Panc1 (cell line): ENCODE measurements around the gene BRI3BP. TPM values are rescaled to one million over a fixed set of nuclear protein-coding genes. Genes with fewer than 3 reads are reported as not detected.

Source experiments
- ATAC-seq: fragments of 200-7000 bp; cut with Tn5 transposase; 2 replicates; pipeline ENCODE4 v1.9.1; 2020; ENCODE audit warnings: mild to moderate bottlenecking, moderate library complexity
- BruUV-seq: library from RNA; stranded (reverse); fragments of 400-500 nt; replicated peaks from 2 replicates; lab custom pipeline; 2021; lab: Mats Ljungman, UMichigan
- CTCF ChIA-PET: fragments of 300-600 bp; sonication (Branson Sonifier 250); formaldehyde crosslinking; loops from one replicate; lab custom pipeline; 2022; ENCODE audit warnings: antibody characterized with exemption; lab: Charles Lee
- POLR2A ChIA-PET: fragments of 300-600 bp; sonication (Branson Sonifier 250); formaldehyde crosslinking; loops from one replicate; lab custom pipeline; 2022; ENCODE audit warnings: antibody characterized with exemption; lab: Charles Lee
- DNase-seq: peaks from one replicate; pipeline ENCODE4 v3.0.0-alpha.2; 2010; ENCODE audit warnings: low read depth, low spot score
- H3K27ac ChIP-seq: 2 replicates; pipeline ENCODE4 v1.5.1; 2011; ENCODE audit warnings: mild to moderate bottlenecking, low read length, inconsistent platforms
- H3K27me3 ChIP-seq: fragments of 200-500 bp; sonication (Bioruptor generic); 2 replicates; pipeline ENCODE4 v1.6.0; 2014; ENCODE audit warnings: low read length, inconsistent platforms; ENCODE audit not compliant: control insufficient read depth, insufficient read depth
- H3K36me3 ChIP-seq: fragments of 200-500 bp; sonication (Bioruptor generic); 2 replicates; pipeline ENCODE4 v1.5.1; 2014; ENCODE audit warnings: inconsistent platforms, mild to moderate bottlenecking, low read length, moderate library complexity; ENCODE audit not compliant: control insufficient read depth, insufficient read depth
- H3K4me1 ChIP-seq: 2 replicates; pipeline ENCODE4 v1.5.1; 2011; ENCODE audit warnings: inconsistent platforms, mild to moderate bottlenecking, low read length, moderate library complexity; ENCODE audit not compliant: control insufficient read depth, insufficient read depth
- H3K4me3 ChIP-seq, 2 experiments: 2 replicates each; pipeline ENCODE4 v1.5.1; 2011 to 2012; ENCODE audit warnings: low read depth in 2 of 2, low read length in 2 of 2, mild to moderate bottlenecking in 2 of 2, inconsistent platforms in 1 of 2, moderate library complexity in 1 of 2
- H3K9me3 ChIP-seq: fragments of 200-500 bp; sonication (Bioruptor generic); 2 replicates; pipeline ENCODE4 v1.5.1; 2014; ENCODE audit warnings: low read depth, mild to moderate bottlenecking, inconsistent platforms, low read length, moderate library complexity; ENCODE audit not compliant: control insufficient read depth, insufficient read depth
- POLR2AphosphoS5 ChIP-seq: IDR thresholded peaks from 2 replicates; pipeline ENCODE4 v1.6.1; 2012; ENCODE audit warnings: mild to moderate bottlenecking, low read depth, low read length, moderate library complexity
- REST ChIP-seq, 2 experiments: IDR thresholded peaks; 2 replicates each; pipeline ENCODE4 v1.6.1; 2011 to 2012; ENCODE audit warnings: low read depth in 2 of 2, control low read depth in 1 of 2, low read length in 1 of 2, mild to moderate bottlenecking in 1 of 2, moderate library complexity in 1 of 2; ENCODE audit not compliant: insufficient read depth in 1 of 2
- SIN3A ChIP-seq: IDR thresholded peaks from 2 replicates; pipeline ENCODE4 v1.6.1; 2012; ENCODE audit warnings: low read depth, mild to moderate bottlenecking, low read length, moderate library complexity, borderline replicate concordance; ENCODE audit not compliant: insufficient read depth
- TCF7L2 ChIP-seq: IDR thresholded peaks from 2 replicates; pipeline ENCODE4 v1.6.1; 2011; ENCODE audit warnings: mild to moderate bottlenecking, low read depth, low read length, inconsistent platforms
- in situ Hi-C: cut with HindIII; loops from 2 replicates; pipeline ENCODE4 v1.10.0; 2016; ENCODE audit warnings: low sequenced_read_pairs, low pct_unique_long_range_greater_than_20kb
- intact Hi-C: fragments of 100-400 bp; cut with micrococcal nuclease; formaldehyde crosslinking; loops from one replicate; pipeline ENCODE4 v1.10.0; 2022; ENCODE audit not compliant: unreplicated experiment
- total RNA-seq: library from RNA; stranded (reverse); gene quantifications from one replicate; pipeline ENCODE4 v1.2.1, GENCODE V29; 2021; ENCODE audit not compliant: unreplicated experiment
- TF ChIP-seq, protein P1 (sequence below): fragments of 450-650 bp; IDR thresholded peaks from 2 replicates; pipeline ENCODE4 v1.5.1; 2017; ENCODE audit warnings: mild to moderate bottlenecking

Gene BRI3BP
- total RNA-seq, 1 experiment from 2014 or later: 35.1 TPM

GRCh38 chr12:125001636-125002035, 8.2 kb downstream of the BRI3BP start:
- intact Hi-C loops: no loop called here
- in situ Hi-C loops: no loop called here
- H3K36me3 ChIP-seq: no peaks in the 10 kb centered on the region

GRCh38 chr12:125003021-125003420, 9.6 kb downstream of the BRI3BP start:
- ATAC-seq: no peak
- in situ Hi-C loops: no loop called here
- BruUV-seq: no TSS peak
- TF ChIP-seq REST (IDR thresholded peaks at IDR 0.05; ENCODE audit: insufficient read depth in 1 of 2, low read depth in 2 of 2, low read length in 1 of 2) (no peak), TCF7L2 (no peak), SIN3A (no peak), POLR2AphosphoS5 (no peak)
- TF ChIP-seq, protein P1, sequence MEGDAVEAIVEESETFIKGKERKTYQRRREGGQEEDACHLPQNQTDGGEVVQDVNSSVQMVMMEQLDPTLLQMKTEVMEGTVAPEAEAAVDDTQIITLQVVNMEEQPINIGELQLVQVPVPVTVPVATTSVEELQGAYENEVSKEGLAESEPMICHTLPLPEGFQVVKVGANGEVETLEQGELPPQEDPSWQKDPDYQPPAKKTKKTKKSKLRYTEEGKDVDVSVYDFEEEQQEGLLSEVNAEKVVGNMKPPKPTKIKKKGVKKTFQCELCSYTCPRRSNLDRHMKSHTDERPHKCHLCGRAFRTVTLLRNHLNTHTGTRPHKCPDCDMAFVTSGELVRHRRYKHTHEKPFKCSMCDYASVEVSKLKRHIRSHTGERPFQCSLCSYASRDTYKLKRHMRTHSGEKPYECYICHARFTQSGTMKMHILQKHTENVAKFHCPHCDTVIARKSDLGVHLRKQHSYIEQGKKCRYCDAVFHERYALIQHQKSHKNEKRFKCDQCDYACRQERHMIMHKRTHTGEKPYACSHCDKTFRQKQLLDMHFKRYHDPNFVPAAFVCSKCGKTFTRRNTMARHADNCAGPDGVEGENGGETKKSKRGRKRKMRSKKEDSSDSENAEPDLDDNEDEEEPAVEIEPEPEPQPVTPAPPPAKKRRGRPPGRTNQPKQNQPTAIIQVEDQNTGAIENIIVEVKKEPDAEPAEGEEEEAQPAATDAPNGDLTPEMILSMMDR: no peak
- Histone ChIP-seq H3K27ac (no peak overlapping the region), H3K27me3 (no peaks in the 10 kb centered on the region), H3K4me1 (no peaks in the 10 kb centered on the region), H3K4me3 (no peak overlapping the region), H3K36me3 (no peaks in the 10 kb centered on the region), H3K9me3 (no peaks in the 10 kb centered on the region)
- no peak for DNase-seq
- intact Hi-C loops: no loop called here
- CTCF ChIA-PET: no interaction called here
- POLR2A ChIA-PET: no interaction called here

More at GRCh38 chr12:125001636-125002035, 8.2 kb downstream of the BRI3BP start:
- Histone ChIP-seq H3K9me3 (no peaks in the 10 kb centered on the region), H3K27ac (no peak overlapping the region), H3K27me3 (no peaks in the 10 kb centered on the region), H3K4me3 (no peak overlapping the region), H3K4me1 (no peaks in the 10 kb centered on the region)
- ChIA-PET CTCF (interaction anchor here (0.6 kb wide), 1 partner anchor 12 kb away, joined by 3 read pairs; no protein-coding TSS in a partner anchor), POLR2A (no interaction called here)
- DNase-seq: no peak
- TF ChIP-seq TCF7L2: no peak
- no peak for TF ChIP-seq POLR2AphosphoS5
- TF ChIP-seq REST (IDR thresholded peaks at IDR 0.05; ENCODE audit: insufficient read depth in 1 of 2, low read depth in 2 of 2, low read length in 1 of 2): no peak
- TF ChIP-seq SIN3A: no peak
- TF ChIP-seq, protein P1: no peak
- 0 out of 2 replicates have a peak, but pooled peaks have one; percentile 46 for ATAC-seq
- BruUV-seq: no TSS peak
